Mesothelial cell of epicardium (in vitro differentiated cells): Measurements from ENCODE around the gene EML3. TPM values are rescaled to one million over a fixed set of nuclear protein-coding genes. Genes with fewer than 3 reads are reported as not detected.

Experiments used
- DNase-seq, 2 experiments: peaks; one replicate each; pipeline ENCODE4 v3.0.0; 2021; ENCODE audit warnings: low spot score in 2 of 2; ENCODE audit not compliant: unreplicated experiment in 2 of 2
- H3K27ac Mint-ChIP-seq: 2 replicates; pipeline ENCODE4 v1.8.0; 2021; ENCODE audit warnings: mixed read lengths
- H3K27me3 Mint-ChIP-seq: 2 replicates; pipeline ENCODE4 v1.8.0; 2021; ENCODE audit warnings: low read depth, mixed read lengths
- H3K36me3 Mint-ChIP-seq: 2 replicates; pipeline ENCODE4 v1.8.0; 2021; ENCODE audit warnings: mixed read lengths
- H3K4me1 Mint-ChIP-seq: 2 replicates; pipeline ENCODE4 v1.8.0; 2021; ENCODE audit warnings: mixed read lengths
- H3K4me3 Mint-ChIP-seq: 2 replicates; pipeline ENCODE4 v1.8.0; 2021; ENCODE audit warnings: mild to moderate bottlenecking, moderate library complexity, mixed read lengths
- H3K9me3 Mint-ChIP-seq: 2 replicates; pipeline ENCODE4 v1.8.0; 2021; ENCODE audit warnings: mixed read lengths
- CTCF ChIP-seq: fragments of 200-600 bp; sonication (generic); IDR thresholded peaks from one replicate; pipeline ENCODE4 v1.5.0; 2021; ENCODE audit warnings: antibody characterized with exemption; ENCODE audit not compliant: unreplicated experiment
- total RNA-seq: library from RNA; stranded (reverse); gene quantifications from 3 replicates; pipeline ENCODE4 v1.2.1, GENCODE V29; 2021

The EML3 gene
- total RNA-seq, 1 donor from 2014 or later, result 54.3 TPM

- H3K27me3 Mint-ChIP-seq, result no peaks in the 10 kb centered on the region
- peak within 1 kb of the TSS; percentile 92 for H3K4me3 Mint-ChIP-seq
- H3K9me3 Mint-ChIP-seq, result no peaks in the 10 kb centered on the region
- peaks cover 12% of the 10 kb centered on the region for H3K4me1 Mint-ChIP-seq
- no peak for TF ChIP-seq CTCF
- peaks cover 4% of the 10 kb centered on the region for H3K36me3 Mint-ChIP-seq
- peak within 1 kb of the TSS; percentile 96 for H3K27ac Mint-ChIP-seq
- peak; percentile 95 to 96 for DNase-seq
Observed at GRCh38 chr11:62645946-62646824, 33.6 kb upstream of the EML3 start, which contains the start of gene GANAB. Gene GANAB, minus strand, starts transcription at chr11:62646613. Its CDS starts 14 bp downstream, at chr11:62646599.

- no peak for DNase-seq
- peak overlapping the region; percentile 92 for H3K4me3 Mint-ChIP-seq
- no peaks in the 10 kb centered on the region for H3K9me3 Mint-ChIP-seq
- TF ChIP-seq CTCF, result no peak
- peak overlapping the region; percentile 96 for H3K27ac Mint-ChIP-seq
- no peaks in the 10 kb centered on the region for H3K27me3 Mint-ChIP-seq
- H3K4me1 Mint-ChIP-seq, result peaks cover 12% of the 10 kb centered on the region
- peaks cover 4% of the 10 kb centered on the region for H3K36me3 Mint-ChIP-seq
Observed at GRCh38 chr11:62645671-62645945, 33.0 kb upstream of the EML3 start.

- Mint-ChIP-seq H3K27me3 (no peaks in the 10 kb centered on the region), H3K9me3 (no peaks in the 10 kb centered on the region), H3K4me3 (peak overlapping the region; percentile 24), H3K27ac (peak overlapping the region; percentile 59), H3K36me3 (peaks cover 6% of the 10 kb centered on the region), H3K4me1 (peaks cover 12% of the 10 kb centered on the region)
- TF ChIP-seq CTCF, result no peak
- DNase-seq, result no peak
Observed at GRCh38 chr11:62644220-62644619, 31.6 kb upstream of the EML3 start.

GRCh38 chr11:62632492-62632891 is 19.9 kb upstream of the EML3 start:
- H3K36me3 Mint-ChIP-seq, result peaks cover 51% of the 10 kb centered on the region
- H3K4me3 Mint-ChIP-seq, result no peak overlapping the region
- H3K9me3 Mint-ChIP-seq, result no peaks in the 10 kb centered on the region
- no peaks in the 10 kb centered on the region for H3K27me3 Mint-ChIP-seq
- TF ChIP-seq CTCF, result no peak
- no peak overlapping the region for H3K27ac Mint-ChIP-seq
- no peak for DNase-seq
- no peaks in the 10 kb centered on the region for H3K4me1 Mint-ChIP-seq

- no peak for DNase-seq
- TF ChIP-seq CTCF, result no peak
- Mint-ChIP-seq H3K4me3 (no peak overlapping the region), H3K4me1 (no peaks in the 10 kb centered on the region), H3K27me3 (no peaks in the 10 kb centered on the region), H3K27ac (no peak overlapping the region), H3K9me3 (no peaks in the 10 kb centered on the region), H3K36me3 (peaks cover 49% of the 10 kb centered on the region)
Observed at GRCh38 chr11:62627713-62628112, 15.1 kb upstream of the EML3 start.
